AG04450 (cell line): Measurements from ENCODE around the gene HDDC3. TPM values are rescaled to one million over a fixed set of nuclear protein-coding genes. Genes with fewer than 3 reads are reported as not detected.

Experiments
- CTCF ChIA-PET: fragments of 300-600, 350-600 bp; formaldehyde crosslinking; extraction: SDS; loops from one replicate; lab custom pipeline; 2022; ENCODE audit warnings: antibody characterized with exemption, inconsistent platforms; lab: Charles Lee
- POLR2A ChIA-PET: fragments of 350-600 bp; formaldehyde crosslinking; extraction: SDS; loops from one replicate; lab custom pipeline; 2021; ENCODE audit warnings: antibody characterized with exemption, inconsistent platforms; lab: Yijun Ruan, JAX
- DNase-seq: peaks from one replicate; pipeline ENCODE4 v3.0.0-alpha.2; 2011; ENCODE audit warnings: low read depth, low spot score
- H3K27ac ChIP-seq: one replicate; pipeline ENCODE4 v1.5.1; 2012; ENCODE audit warnings: low read depth, low read length, control low read depth
- H3K27me3 ChIP-seq: one replicate; pipeline ENCODE4 v1.6.0; 2012; ENCODE audit warnings: low read length; ENCODE audit not compliant: control insufficient read depth, insufficient read depth
- H3K4me3 ChIP-seq: 2 replicates; pipeline ENCODE4 v1.5.1; 2011; ENCODE audit warnings: mild to moderate bottlenecking, low read depth, low read length, control low read depth
- H3K9me3 ChIP-seq: 2 replicates; pipeline ENCODE4 v1.5.1; 2012; ENCODE audit warnings: low read length; ENCODE audit not compliant: control insufficient read depth, insufficient read depth
- CTCF ChIP-seq: IDR thresholded peaks from 2 replicates; pipeline ENCODE4 v1.5.1; 2011; ENCODE audit warnings: low read depth, low read length, control low read depth, inconsistent platforms
- polyA plus RNA-seq: library from polyadenylated mRNA; depleted of rRNA; stranded (reverse); fragments of >200 nt; gene quantifications from 2 replicates; pipeline ENCODE4 v1.2.3, GENCODE V29; 2011

Gene HDDC3
- polyA plus RNA-seq, 1 experiment = 10.3 TPM

- no peak for DNase-seq
- no peak for TF ChIP-seq CTCF
- H3K4me3 ChIP-seq = no peak overlapping the region
- H3K9me3 ChIP-seq = no peaks in the 10 kb centered on the region; the same call in 1 of the 2 replicates
- H3K27me3 ChIP-seq = no peaks in the 10 kb centered on the region
- no peak overlapping the region for H3K27ac ChIP-seq
- ChIA-PET POLR2A (interaction anchor here (1.1 kb wide), 1 partner anchor 12 kb away, joined by 3 read pairs; the partner anchor contains the start of gene MAN2A2), CTCF (interaction anchor here (3.0 kb wide), 1 partner anchor 18 kb away, joined by 14 read pairs; the partner anchor contains the start of gene HDDC3)
Measured at GRCh38 chr15:90914305-90915080, 17.9 kb downstream of the HDDC3 start.

GRCh38 chr15:90913398-90913944 is 18.9 kb downstream of the HDDC3 start:
- Histone ChIP-seq H3K27ac (no peak overlapping the region), H3K27me3 (no peaks in the 10 kb centered on the region), H3K4me3 (no peak overlapping the region), H3K9me3 (no peaks in the 10 kb centered on the region; the same call in 1 of the 2 replicates)
- TF ChIP-seq CTCF = no peak
- POLR2A ChIA-PET = no interaction called here
- DNase-seq = no peak
- CTCF ChIA-PET = interaction anchor here (3.0 kb wide), 1 partner anchor 19 kb away, joined by 14 read pairs; the partner anchor contains the start of gene HDDC3

GRCh38 chr15:90912770-90913075 is 19.6 kb downstream of the HDDC3 start:
- no peak for DNase-seq
- ChIA-PET POLR2A (no interaction called here), CTCF (interaction anchor here (3.0 kb wide), 1 partner anchor 20 kb away, joined by 14 read pairs; the partner anchor contains the start of gene HDDC3)
- Histone ChIP-seq H3K4me3 (no peak overlapping the region), H3K27me3 (no peaks in the 10 kb centered on the region), H3K27ac (no peak overlapping the region), H3K9me3 (no peaks in the 10 kb centered on the region; the same call in 1 of the 2 replicates)
- no peak for TF ChIP-seq CTCF

- Histone ChIP-seq H3K9me3 (no peaks in the 10 kb centered on the region; the same call in 1 of the 2 replicates), H3K4me3 (no peak overlapping the region), H3K27me3 (no peaks in the 10 kb centered on the region), H3K27ac (no peak overlapping the region)
- no peak for TF ChIP-seq CTCF
- CTCF ChIA-PET = interaction anchor here (0.7 to 3.0 kb wide), 2 partner anchors 20 to 619 kb away, joined by 4 to 14 read pairs; partner anchors contain the start of gene HDDC3
- POLR2A ChIA-PET = no interaction called here
- DNase-seq = no peak
Measured at GRCh38 chr15:90911906-90912769, 20.2 kb downstream of the HDDC3 start.
